MM.1S (cell line): Measurements from ENCODE around the gene TSHZ2.

ENCODE experiments used
- CTCF ChIP-seq: fragments of 300-600 bp; sonication (generic); IDR thresholded peaks from 2 replicates; pipeline ENCODE4 v1.5.1; 2016; ENCODE audit warnings: antibody characterized with exemption, low read length, mixed read lengths
- EZH2 ChIP-seq: fragments of 300-600 bp; sonication (generic); optimal IDR thresholded peaks from 2 replicates; pipeline ENCODE3; 2017; ENCODE audit warnings: low read depth, mild to moderate bottlenecking, antibody characterized with exemption, low read length, mixed read lengths

- TF ChIP-seq CTCF (no peak), EZH2 (no peak)
Measured at GRCh38 chr20:53138454-53139262, 166.5 kb downstream of the TSHZ2 start.
